Activated CD4-positive, alpha-beta memory T cell treated with anti-CD3 and anti-CD28 coated beads, Interleukin-2, amount 10 ng/mL, durations not matched to agents 7 days and 5 days (primary cell): Measurements from ENCODE around the gene LNX1. TPM values are rescaled to one million over a fixed set of nuclear protein-coding genes. Genes with fewer than 3 reads are reported as not detected.

Experiments
- CTCF ChIA-PET: fragments of 350-600 bp; sonication (Branson Sonifier 250); formaldehyde crosslinking; loops from one replicate; lab custom pipeline; 2021; ENCODE audit warnings: antibody characterized with exemption, inconsistent platforms; lab: Charles Lee
- POLR2A ChIA-PET: fragments of 350-600 bp; sonication (Branson Sonifier 250); formaldehyde crosslinking; loops from one replicate; lab custom pipeline; 2021; ENCODE audit warnings: antibody characterized with exemption; lab: Charles Lee
- DNase-seq: peaks from one replicate; pipeline ENCODE4 v3.0.0-alpha.2; 2020
- H3K27ac Mint-ChIP-seq: one replicate; pipeline ENCODE4 v1.8.0; 2021; ENCODE audit warnings: mild to moderate bottlenecking, mixed read lengths
- H3K27me3 Mint-ChIP-seq: one replicate; pipeline ENCODE4 v1.8.0; 2021; ENCODE audit warnings: mixed read lengths
- H3K36me3 Mint-ChIP-seq: one replicate; pipeline ENCODE4 v1.8.0; 2021; ENCODE audit warnings: low read depth, mixed read lengths
- H3K4me1 Mint-ChIP-seq: one replicate; pipeline ENCODE4 v1.8.0; 2021; ENCODE audit warnings: mixed read lengths
- H3K4me3 Mint-ChIP-seq: one replicate; pipeline ENCODE4 v1.8.0; 2021; ENCODE audit warnings: mild to moderate bottlenecking, mixed read lengths
- H3K9me3 Mint-ChIP-seq: one replicate; pipeline ENCODE4 v1.8.0; 2021; ENCODE audit warnings: mixed read lengths
- total RNA-seq, 2 experiments: library from RNA; stranded (reverse); gene quantifications; one replicate each; pipeline ENCODE4 v1.2.3, GENCODE V29; 2021

LNX1 gene
- total RNA-seq, 2 experiments from 2014 or later, result not detected

GRCh38 chr4:53535567-53535966 is 55.7 kb downstream of the LNX1 start:
- Mint-ChIP-seq H3K9me3 (no peaks in the 10 kb centered on the region), H3K27ac (no peak overlapping the region), H3K36me3 (no peaks in the 10 kb centered on the region), H3K4me3 (no peak overlapping the region), H3K27me3 (peaks cover 4% of the 10 kb centered on the region), H3K4me1 (no peaks in the 10 kb centered on the region)
- DNase-seq, result no peak
- ChIA-PET CTCF (no interaction called here), POLR2A (no interaction called here)

- ChIA-PET CTCF (no interaction called here), POLR2A (no interaction called here)
- H3K4me3 Mint-ChIP-seq, result no peak overlapping the region
- H3K36me3 Mint-ChIP-seq, result no peaks in the 10 kb centered on the region
- H3K9me3 Mint-ChIP-seq, result no peaks in the 10 kb centered on the region
- no peak for DNase-seq
- H3K27ac Mint-ChIP-seq, result no peak overlapping the region
- no peaks in the 10 kb centered on the region for H3K4me1 Mint-ChIP-seq
- peaks cover 4% of the 10 kb centered on the region for H3K27me3 Mint-ChIP-seq
Observed at GRCh38 chr4:53534684-53535083, 56.6 kb downstream of the LNX1 start.

- DNase-seq, result no peak
- Mint-ChIP-seq H3K4me3 (no peak overlapping the region), H3K27me3 (peaks cover 10% of the 10 kb centered on the region), H3K4me1 (no peaks in the 10 kb centered on the region), H3K27ac (no peak overlapping the region), H3K9me3 (no peaks in the 10 kb centered on the region), H3K36me3 (no peaks in the 10 kb centered on the region)
- CTCF ChIA-PET, result no interaction called here
- POLR2A ChIA-PET, result no interaction called here
Observed at GRCh38 chr4:53532521-53532920, 58.8 kb downstream of the LNX1 start.

GRCh38 chr4:53531585-53532224 is 59.6 kb downstream of the LNX1 start:
- DNase-seq, result no peak
- no peak overlapping the region for H3K27ac Mint-ChIP-seq
- H3K9me3 Mint-ChIP-seq, result no peaks in the 10 kb centered on the region
- ChIA-PET POLR2A (no interaction called here), CTCF (no interaction called here)
- no peak overlapping the region for H3K4me3 Mint-ChIP-seq
- H3K4me1 Mint-ChIP-seq, result no peaks in the 10 kb centered on the region
- no peaks in the 10 kb centered on the region for H3K36me3 Mint-ChIP-seq
- peaks cover 8% of the 10 kb centered on the region for H3K27me3 Mint-ChIP-seq

GRCh38 chr4:53529025-53529424 is 62.3 kb downstream of the LNX1 start:
- Mint-ChIP-seq H3K36me3 (no peaks in the 10 kb centered on the region), H3K4me3 (no peak overlapping the region), H3K9me3 (no peaks in the 10 kb centered on the region), H3K4me1 (no peaks in the 10 kb centered on the region), H3K27ac (no peak overlapping the region), H3K27me3 (peaks cover 15% of the 10 kb centered on the region)
- POLR2A ChIA-PET, result no interaction called here
- CTCF ChIA-PET, result no interaction called here
- DNase-seq, result no peak

- no peaks in the 10 kb centered on the region for H3K4me1 Mint-ChIP-seq
- no peak overlapping the region for H3K4me3 Mint-ChIP-seq
- H3K9me3 Mint-ChIP-seq, result no peaks in the 10 kb centered on the region
- POLR2A ChIA-PET, result no interaction called here
- peaks cover 20% of the 10 kb centered on the region for H3K27me3 Mint-ChIP-seq
- H3K36me3 Mint-ChIP-seq, result no peaks in the 10 kb centered on the region
- no peak for DNase-seq
- CTCF ChIA-PET, result no interaction called here
- H3K27ac Mint-ChIP-seq, result no peak overlapping the region
Observed at GRCh38 chr4:53527930-53528329, 63.4 kb downstream of the LNX1 start.

GRCh38 chr4:53527326-53527725 is 64.0 kb downstream of the LNX1 start:
- POLR2A ChIA-PET, result no interaction called here

GRCh38 chr4:53522334-53522733 is 69.0 kb downstream of the LNX1 start:
- Mint-ChIP-seq H3K4me3 (no peak overlapping the region), H3K36me3 (no peaks in the 10 kb centered on the region), H3K4me1 (no peaks in the 10 kb centered on the region), H3K9me3 (no peaks in the 10 kb centered on the region), H3K27ac (no peak overlapping the region), H3K27me3 (peaks cover 16% of the 10 kb centered on the region)
- DNase-seq, result no peak
- ChIA-PET CTCF (no interaction called here), POLR2A (no interaction called here)

More at GRCh38 chr4:53527326-53527725, 64.0 kb downstream of the LNX1 start:
- no peaks in the 10 kb centered on the region for H3K9me3 Mint-ChIP-seq
- H3K4me3 Mint-ChIP-seq, result no peak overlapping the region
- peaks cover 20% of the 10 kb centered on the region for H3K27me3 Mint-ChIP-seq
- H3K4me1 Mint-ChIP-seq, result no peaks in the 10 kb centered on the region
- H3K36me3 Mint-ChIP-seq, result no peaks in the 10 kb centered on the region
- CTCF ChIA-PET, result no interaction called here
- no peak overlapping the region for H3K27ac Mint-ChIP-seq
- DNase-seq, result no peak

- no peaks in the 10 kb centered on the region for H3K9me3 Mint-ChIP-seq
- no peak overlapping the region for H3K4me3 Mint-ChIP-seq
- no peaks in the 10 kb centered on the region for H3K4me1 Mint-ChIP-seq
- no peaks in the 10 kb centered on the region for H3K36me3 Mint-ChIP-seq
- ChIA-PET POLR2A (no interaction called here), CTCF (no interaction called here)
- DNase-seq, result no peak
- no peak overlapping the region for H3K27ac Mint-ChIP-seq
- peaks cover 13% of the 10 kb centered on the region for H3K27me3 Mint-ChIP-seq
Observed at GRCh38 chr4:53520116-53520515, 71.2 kb downstream of the LNX1 start.

GRCh38 chr4:53518807-53519206 is 72.5 kb downstream of the LNX1 start:
- CTCF ChIA-PET, result no interaction called here
- POLR2A ChIA-PET, result no interaction called here

GRCh38 chr4:53515076-53515475 is 76.2 kb downstream of the LNX1 start:
- Mint-ChIP-seq H3K4me3 (no peak overlapping the region), H3K4me1 (no peaks in the 10 kb centered on the region), H3K27me3 (peaks cover 2% of the 10 kb centered on the region), H3K9me3 (no peaks in the 10 kb centered on the region), H3K36me3 (no peaks in the 10 kb centered on the region), H3K27ac (no peak overlapping the region)
- POLR2A ChIA-PET, result no interaction called here
- DNase-seq, result no peak
- CTCF ChIA-PET, result no interaction called here

More at GRCh38 chr4:53518807-53519206, 72.5 kb downstream of the LNX1 start:
- no peaks in the 10 kb centered on the region for H3K9me3 Mint-ChIP-seq
- no peak overlapping the region for H3K4me3 Mint-ChIP-seq
- H3K27ac Mint-ChIP-seq, result no peak overlapping the region
- no peaks in the 10 kb centered on the region for H3K4me1 Mint-ChIP-seq
- DNase-seq, result no peak
- no peaks in the 10 kb centered on the region for H3K36me3 Mint-ChIP-seq
- peaks cover 9% of the 10 kb centered on the region for H3K27me3 Mint-ChIP-seq

- H3K36me3 Mint-ChIP-seq, result no peaks in the 10 kb centered on the region
- H3K27ac Mint-ChIP-seq, result no peak overlapping the region
- ChIA-PET CTCF (no interaction called here), POLR2A (no interaction called here)
- peaks cover 2% of the 10 kb centered on the region for H3K27me3 Mint-ChIP-seq
- H3K4me1 Mint-ChIP-seq, result no peaks in the 10 kb centered on the region
- no peak overlapping the region for H3K4me3 Mint-ChIP-seq
- DNase-seq, result no peak
- no peaks in the 10 kb centered on the region for H3K9me3 Mint-ChIP-seq
Observed at GRCh38 chr4:53514509-53514908, 76.8 kb downstream of the LNX1 start.

- Mint-ChIP-seq H3K4me3 (no peak overlapping the region), H3K4me1 (no peaks in the 10 kb centered on the region), H3K27me3 (peaks cover 2% of the 10 kb centered on the region), H3K9me3 (no peaks in the 10 kb centered on the region), H3K27ac (no peak overlapping the region), H3K36me3 (no peaks in the 10 kb centered on the region)
- ChIA-PET POLR2A (no interaction called here), CTCF (no interaction called here)
- DNase-seq, result no peak
Observed at GRCh38 chr4:53512608-53513007, 78.7 kb downstream of the LNX1 start.

- CTCF ChIA-PET, result no interaction called here
- H3K4me1 Mint-ChIP-seq, result no peaks in the 10 kb centered on the region
- no peak overlapping the region for H3K27ac Mint-ChIP-seq
- POLR2A ChIA-PET, result no interaction called here
- H3K36me3 Mint-ChIP-seq, result no peaks in the 10 kb centered on the region
- H3K9me3 Mint-ChIP-seq, result no peaks in the 10 kb centered on the region
- no peak for DNase-seq
- peaks cover 2% of the 10 kb centered on the region for H3K27me3 Mint-ChIP-seq
- no peak overlapping the region for H3K4me3 Mint-ChIP-seq
Observed at GRCh38 chr4:53511014-53511413, 80.3 kb downstream of the LNX1 start.
